HG03060 (cell line): ENCODE results near the gene SMG1.

Source experiments
- ATAC-seq: cut with Tn5 transposase; IDR thresholded peaks from one replicate; pipeline ENCODE4 v1.9.1; 2021; ENCODE audit warnings: low read depth, moderate number of reproducible peaks; ENCODE audit not compliant: unreplicated experiment

The SMG1 gene

GRCh38 chr16:18855196-18855595 lies 71.0 kb downstream of the SMG1 start:
- ATAC-seq = no peak

GRCh38 chr16:18853694-18854093 lies 72.5 kb downstream of the SMG1 start:
- no peak for ATAC-seq

GRCh38 chr16:18852647-18853046 lies 73.6 kb downstream of the SMG1 start:
- ATAC-seq = no peak

GRCh38 chr16:18846416-18846815 lies 79.8 kb downstream of the SMG1 start:
- no peak for ATAC-seq

GRCh38 chr16:18842565-18842964 lies 83.6 kb downstream of the SMG1 start:
- no peak for ATAC-seq

GRCh38 chr16:18841833-18842525 lies 84.2 kb downstream of the SMG1 start:
- ATAC-seq = no peak

- no peak for ATAC-seq
Observed at GRCh38 chr16:18839555-18839954, 86.7 kb downstream of the SMG1 start.

GRCh38 chr16:18836702-18837101 lies 89.5 kb downstream of the SMG1 start:
- ATAC-seq = no peak

GRCh38 chr16:18834864-18835263 lies 91.3 kb downstream of the SMG1 start:
- no peak for ATAC-seq

- no peak for ATAC-seq
Observed at GRCh38 chr16:18833707-18834505, 92.3 kb downstream of the SMG1 start.

GRCh38 chr16:18832613-18833012 lies 93.6 kb downstream of the SMG1 start:
- ATAC-seq = no peak

GRCh38 chr16:18832006-18832405 lies 94.2 kb downstream of the SMG1 start:
- no peak for ATAC-seq

GRCh38 chr16:18829251-18829650 lies 97.0 kb downstream of the SMG1 start:
- ATAC-seq = no peak

- no peak for ATAC-seq
Observed at GRCh38 chr16:18827890-18828289, 98.3 kb downstream of the SMG1 start.

GRCh38 chr16:18816286-18816685 lies 109.9 kb downstream of the SMG1 start:
- ATAC-seq = no peak

- ATAC-seq = no peak
Observed at GRCh38 chr16:18811925-18812324, 114.3 kb downstream of the SMG1 start.

GRCh38 chr16:18809165-18809564 lies 117.0 kb downstream of the SMG1 start:
- ATAC-seq = no peak

- ATAC-seq = no peak
Observed at GRCh38 chr16:18805257-18805773, 120.9 kb downstream of the SMG1 start.

- no peak for ATAC-seq
Observed at GRCh38 chr16:18804540-18804939, 121.7 kb downstream of the SMG1 start.

GRCh38 chr16:18803569-18804462 lies 122.4 kb downstream of the SMG1 start:
- ATAC-seq = no peak
